ENCODE measurements around the gene TNFRSF19. TPM values are rescaled to one million over a fixed set of nuclear protein-coding genes. Genes with fewer than 3 reads are reported as not detected.

The TNFRSF19 gene
- total and polyA plus RNA-seq, 2 of the 8 experiments (the other 6 are each of a cell fraction or from before 2014, with no cell fraction given), result 0.50 to 0.95 TPM

DNA sequence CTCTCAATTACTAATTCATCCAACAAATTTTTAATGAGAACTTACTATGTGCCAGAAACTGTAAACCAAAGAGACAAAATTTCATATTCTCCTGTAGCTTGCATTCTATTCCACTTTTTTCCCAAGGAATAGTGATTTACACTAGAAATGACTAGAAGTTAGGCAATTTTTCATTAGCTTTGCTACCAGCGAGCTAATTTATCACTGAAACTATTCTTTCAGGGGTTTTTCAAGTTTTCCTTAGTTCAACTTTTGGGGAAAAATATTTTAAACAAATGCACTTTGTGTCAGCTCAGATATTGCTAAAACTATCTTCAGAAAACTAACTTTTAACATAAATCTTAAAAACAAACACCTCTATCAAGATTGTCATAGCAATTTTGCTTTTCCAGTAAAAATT lies 5.4 kb downstream of the TNFRSF19 start:
- Histone ChIP-seq H3K9me3 (ENCODE audit: insufficient read depth in 2 of 2, low read depth in 1 of 2, low read length in 1 of 2) (no peaks in the 10 kb centered on the region), H3K23me2 (ENCODE audit: low read depth, low read length) (peaks cover 5% of the 10 kb centered on the region; the same call in 1 of the 2 replicates), H3K9ac (replicated peaks in 1 of 4; ENCODE audit: extremely low read depth in 1 of 4, low read depth in 3 of 4, low read length in 3 of 4) (no peak overlapping the region), H3K18ac (ENCODE audit: extremely low read depth, low read length) (no peak overlapping the region), H4K91ac (replicated peaks; ENCODE audit: insufficient read length, low read length) (no peak overlapping the region), H3K4ac (replicated peaks; ENCODE audit: insufficient read length, low read depth, low read length) (no peak overlapping the region), H4K5ac (ENCODE audit: insufficient read length, low read depth, low read length) (no peak overlapping the region), H3K4me1 (replicated peaks in 1 of 4; ENCODE audit: control insufficient read depth in 3 of 4, insufficient read depth in 4 of 4, low read length in 3 of 4) (peaks cover 0 to 3% (median under 1%) of the 10 kb centered on the region in 4 experiments; a peak in 5 of 7 replicates), H4K20me1 (replicated peaks in 1 of 2; ENCODE audit: control insufficient read depth in 1 of 2, insufficient read depth in 2 of 2, low read length in 2 of 2) (no peaks in the 10 kb centered on the region), H2BK20ac (ENCODE audit: low read length) (no peak overlapping the region), H3K4me3 (ENCODE audit: extremely low read depth in 1 of 4, insufficient read depth in 2 of 4, low read depth in 3 of 4, low read length in 4 of 4) (no peak overlapping the region), H2BK5ac (ENCODE audit: low read depth, low read length) (no peak overlapping the region), H3K4me2 (ENCODE audit: insufficient read depth in 1 of 2, low read depth in 2 of 2, low read length in 2 of 2) (no peak overlapping the region), H3K79me2 (ENCODE audit: control insufficient read depth in 1 of 2, insufficient read depth in 2 of 2, low read length in 2 of 2) (no peaks in the 10 kb centered on the region), H2BK15ac (ENCODE audit: low read length) (no peak overlapping the region), H3K79me1 (ENCODE audit: low read depth, low read length) (no peaks in the 10 kb centered on the region), H3K23ac (ENCODE audit: insufficient read length) (no peak overlapping the region), H2BK12ac (ENCODE audit: low read depth, low read length) (no peak overlapping the region), H3K36me3 (ENCODE audit: control insufficient read depth in 2 of 4, insufficient read depth in 4 of 4, low read length in 3 of 4) (no peaks in the 10 kb centered on the region), H3K27ac (ENCODE audit: low read depth, low read length) (no peak overlapping the region), H3K27me3 (replicated peaks in 1 of 4; ENCODE audit: control insufficient read depth in 3 of 4, extremely low read depth in 1 of 4, insufficient read depth in 3 of 4, low read length in 3 of 4) (peaks cover 4 to 26% (median 21%) of the 10 kb centered on the region in 4 experiments), H4K8ac (ENCODE audit: extremely low read depth, insufficient read depth, low read length) (no peak overlapping the region), H2AK5ac (ENCODE audit: low read depth, low read length) (no peak overlapping the region), H3K14ac (ENCODE audit: insufficient read length) (no peak overlapping the region), H2BK120ac (replicated peaks; ENCODE audit: low read depth, low read length) (no peak overlapping the region), H2AFZ (ENCODE audit: low read length) (no peak overlapping the region), H3K56ac (replicated peaks; ENCODE audit: insufficient read length, low read depth, low read length) (no peak overlapping the region)
- DNase-seq (ENCODE audit: low read depth in 1 of 2, low spot score in 2 of 2) (no peak), FAIRE-seq (no peak)
- no peak for TF ChIP-seq CBX8 (IDR thresholded peaks at IDR 0.05; ENCODE audit: borderline replicate concordance, low read depth, low read length)
- TF ChIP-seq MAFK (IDR thresholded peaks at IDR 0.05; ENCODE audit: low read depth, low read length), result no peak
- TF ChIP-seq, protein P1, sequence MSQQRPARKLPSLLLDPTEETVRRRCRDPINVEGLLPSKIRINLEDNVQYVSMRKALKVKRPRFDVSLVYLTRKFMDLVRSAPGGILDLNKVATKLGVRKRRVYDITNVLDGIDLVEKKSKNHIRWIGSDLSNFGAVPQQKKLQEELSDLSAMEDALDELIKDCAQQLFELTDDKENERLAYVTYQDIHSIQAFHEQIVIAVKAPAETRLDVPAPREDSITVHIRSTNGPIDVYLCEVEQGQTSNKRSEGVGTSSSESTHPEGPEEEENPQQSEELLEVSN (IDR thresholded peaks at IDR 0.05), result no peak
- TF ChIP-seq POU5F1 (IDR thresholded peaks at IDR 0.05; ENCODE audit: low read depth, low read length), result no peak
- no peak for TF ChIP-seq SIN3A (conservative IDR thresholded peaks at IDR 0.05 in 1 of 2, IDR thresholded peaks at IDR 0.05 in 1 of 2; ENCODE audit: low read depth in 1 of 2, low read length in 2 of 2)
- TF ChIP-seq CTBP2 (IDR thresholded peaks at IDR 0.05; ENCODE audit: borderline replicate concordance, insufficient read depth, insufficient read length, low read length), result no peak
- TF ChIP-seq RBBP5 (IDR thresholded peaks at IDR 0.05; ENCODE audit: borderline replicate concordance, low read depth, low read length), result no peak
- POLR2A ChIA-PET (ENCODE audit: partially characterized antibody), result no interaction called here
- 77% methylated on average over 1 of the region's 1 CpG; no CpG with 5 or more reads in 1 of the 2 experiments for WGBS, 2 experiments (ENCODE audit: extremely low coverage in 1 of 2, insufficient coverage in 1 of 2, insufficient read length in 1 of 2, insufficient replicate concordance in 2 of 2, low coverage in 1 of 2, low lambda C conversion rate in 2 of 2, missing lambda C conversion rate in 1 of 2)
- CTCF ChIA-PET (ENCODE audit: partially characterized antibody), result interaction anchor here (0.6 to 1.8 kb wide), 5 partner anchors 11 to 149 kb away, joined by 3 to 6 read pairs (median 5); no protein-coding TSS in a partner anchor
